Fibroblast of lung (primary cell): ENCODE data around the gene DDI2.

Experiments used
- CTCF ChIP-seq, 2 donors: IDR thresholded peaks in 1 of 2; conservative IDR thresholded peaks in 1 of 2; 1 replicate in 1 of 2; 2 replicates in 1 of 2; pipeline ENCODE4 v1.5.1; 2011 to 2012; ENCODE audit warnings: low read length in 2 of 2, control low read depth in 1 of 2, inconsistent platforms in 1 of 2, low read depth in 1 of 2, mild to moderate bottlenecking in 1 of 2
- EZH2 ChIP-seq: IDR thresholded peaks from 2 replicates; pipeline ENCODE4 v1.5.1; 2012; ENCODE audit warnings: low read length, control low read depth, mild to moderate bottlenecking; ENCODE audit errors: missing control alignments

GRCh38 chr1:15609631-15610030 is 7.6 kb upstream of the DDI2 start:
- no peak for TF ChIP-seq CTCF (conservative IDR thresholded peaks at IDR 0.05 in 1 of 2, IDR thresholded peaks at IDR 0.05 in 1 of 2; ENCODE audit: low read depth in 1 of 2, low read length in 2 of 2)
- no peak for TF ChIP-seq EZH2
